ENCODE data around the gene EFCAB10.
"Not testable (repeated sequence)": the region's sequence is repeated elsewhere in the genome, so short reads cannot be mapped to it uniquely, and the experiment has no call there.

GRCh38 chr7:105515610-105516009, 65.7 kb downstream of the EFCAB10 start:
- not testable (repeated sequence) for TF ChIP-seq CTCF (conservative IDR thresholded peaks at IDR 0.05; ENCODE audit: low read length); EZH2phosphoT487 (IDR thresholded peaks at IDR 0.05; ENCODE audit: borderline replicate concordance)

Data from Loucy (cell line).